ENCODE data around the gene GPHN.
"Not testable (repeated sequence)": the region's sequence is repeated elsewhere in the genome, so short reads cannot be mapped to it uniquely, and the experiment has no call there.

Gene GPHN

GRCh38 chr14:66972469-66972868 lies 464.5 kb downstream of the GPHN start:
- no peak for DNase-seq

DNA sequence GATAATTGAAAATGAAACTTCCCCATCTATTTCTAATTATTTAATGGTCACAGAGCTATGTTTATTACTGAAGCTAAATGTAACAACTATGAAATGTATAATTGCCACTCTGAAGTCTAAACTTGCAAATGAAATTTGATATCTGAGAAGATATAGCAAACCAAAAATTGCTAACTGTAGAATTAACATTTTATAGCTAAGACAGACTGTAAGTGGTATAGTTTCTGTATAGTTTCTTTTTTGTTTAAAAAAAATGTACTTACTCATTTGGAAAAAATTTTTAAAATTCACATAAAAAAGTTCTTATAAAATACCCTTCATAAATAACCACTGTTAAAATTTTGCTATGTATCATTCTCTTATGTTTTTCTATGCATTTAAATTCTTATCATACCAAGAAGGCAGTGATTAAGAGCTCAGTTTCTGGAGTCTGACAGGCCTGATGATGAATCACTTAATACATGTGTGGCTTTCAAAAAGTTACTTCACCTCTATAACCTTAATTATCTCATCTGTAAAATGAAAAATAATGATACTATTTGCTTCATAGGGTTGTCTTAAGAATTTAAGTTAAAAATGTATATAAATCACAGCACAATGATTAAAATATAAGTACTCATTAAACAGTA lies 466.6 kb downstream of the GPHN start:
- peak; percentile 83 for DNase-seq

GRCh38 chr14:66975251-66975650 lies 467.3 kb downstream of the GPHN start:
- DNase-seq = no peak

- DNase-seq = no peak
These were observed 471.4 kb downstream of the GPHN start for GRCh38 chr14:66979101-66979974.

DNA sequence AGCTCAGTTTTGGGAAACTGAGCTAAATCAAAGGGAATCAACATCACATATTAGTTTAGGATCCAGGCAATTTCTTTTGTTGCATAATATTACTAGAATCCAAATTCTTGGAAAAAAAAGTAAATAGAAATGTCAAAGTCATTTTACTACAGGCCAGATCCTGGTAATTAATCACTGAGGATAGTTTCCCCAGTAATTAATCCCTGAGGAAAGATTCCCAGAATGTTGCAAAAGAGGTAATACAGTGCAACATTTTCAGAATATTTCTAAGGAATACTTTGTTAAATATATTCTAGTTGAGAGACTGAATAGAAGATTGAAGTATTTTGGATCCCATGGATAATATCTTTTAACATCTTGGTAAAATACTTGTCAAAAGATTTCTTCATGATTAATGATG lies 474.3 kb downstream of the GPHN start:
- no peak for DNase-seq

DNA sequence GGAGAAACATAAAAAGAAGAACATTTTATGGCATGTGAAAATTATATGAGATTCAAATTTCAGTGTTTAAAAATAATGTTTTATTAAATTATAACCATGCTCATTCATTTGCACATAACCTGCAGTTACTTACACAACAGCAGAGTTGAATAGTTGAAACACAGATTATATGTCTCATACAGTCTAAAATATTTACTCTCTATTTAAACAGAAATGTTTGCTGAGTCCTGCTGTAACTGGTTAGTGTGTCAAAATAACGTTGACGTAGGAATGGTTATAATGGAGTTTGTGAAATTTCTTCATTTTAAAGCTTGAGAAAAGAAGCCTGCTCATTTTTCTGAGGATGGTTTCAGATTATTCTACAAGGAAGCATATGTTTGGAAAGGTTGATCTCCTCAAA lies 484.8 kb downstream of the GPHN start:
- DNase-seq = no peak

DNA sequence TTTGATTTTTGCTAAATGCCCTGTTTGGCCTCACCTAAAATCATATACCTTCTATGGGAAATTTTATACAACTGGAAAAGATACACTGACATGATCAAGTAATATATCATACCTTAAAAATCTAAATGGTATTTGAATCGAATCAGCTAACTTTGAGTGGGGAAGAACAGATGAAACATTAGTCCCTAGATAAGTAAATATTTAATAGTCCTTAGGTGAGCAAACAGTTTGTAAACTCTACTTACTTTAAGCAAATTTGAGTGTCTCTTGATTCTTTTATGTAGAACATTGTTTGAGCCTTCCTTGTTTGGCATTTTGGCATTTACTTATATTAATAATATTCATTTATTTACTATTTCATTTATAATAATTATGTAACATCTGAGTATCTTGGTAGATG lies 485.6 kb downstream of the GPHN start:
- no peak for DNase-seq

DNA sequence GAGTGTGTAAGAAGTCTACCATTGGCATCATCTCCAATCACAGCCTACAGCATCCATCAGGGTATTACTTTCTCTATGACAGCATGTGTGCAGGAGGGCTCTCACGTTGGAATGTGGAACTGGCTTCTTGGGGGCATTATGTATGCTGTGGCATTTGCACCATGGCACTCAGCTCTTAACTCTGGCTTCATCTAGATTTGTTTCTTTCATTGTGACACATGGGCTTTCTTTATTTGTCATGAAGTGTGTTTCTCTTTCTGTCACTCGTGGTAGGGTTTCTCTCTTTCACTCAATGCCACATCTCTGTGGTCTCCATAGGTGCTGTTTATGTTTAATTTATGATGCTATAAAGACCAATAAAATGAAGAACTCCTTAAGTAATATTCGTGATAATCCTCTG lies 490.1 kb downstream of the GPHN start:
- no peak for DNase-seq

- DNase-seq = no peak
These were observed 492.0 kb downstream of the GPHN start for GRCh38 chr14:66999978-67000377.

DNA sequence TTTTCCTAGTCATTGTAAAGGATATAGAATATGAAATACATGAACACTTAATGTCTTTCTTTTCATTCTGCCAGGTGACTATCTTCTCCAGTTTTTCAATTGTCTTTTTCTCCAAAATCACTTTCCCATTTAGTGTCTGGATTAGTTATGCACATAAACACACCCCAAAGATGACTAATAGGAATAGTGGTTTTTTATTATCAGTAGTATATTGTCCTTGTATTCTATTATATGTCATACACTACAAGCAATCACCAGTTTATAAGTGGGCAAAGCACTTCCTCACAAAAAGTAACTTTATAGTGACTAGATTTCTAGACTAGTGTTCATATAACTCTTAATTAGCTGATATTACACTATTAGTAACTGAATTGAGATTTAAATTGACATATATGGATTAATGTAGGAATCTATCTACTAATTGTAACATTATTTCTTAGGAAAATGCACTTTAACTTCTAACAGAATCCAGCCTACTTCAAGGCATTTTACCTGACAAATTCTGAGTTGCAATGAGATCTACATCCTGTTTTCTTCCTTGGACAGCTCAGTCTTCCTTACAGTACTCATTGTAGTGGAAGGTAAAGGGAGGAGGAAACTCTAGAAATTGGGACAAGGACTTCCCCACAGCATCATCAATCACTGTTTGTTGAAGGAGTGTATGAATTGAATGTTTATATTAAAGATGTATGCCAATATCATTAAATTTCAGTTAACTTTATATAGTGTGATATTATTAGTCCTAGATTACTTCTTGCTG lies 495.2 kb downstream of the GPHN start:
- no peak for DNase-seq

DNA sequence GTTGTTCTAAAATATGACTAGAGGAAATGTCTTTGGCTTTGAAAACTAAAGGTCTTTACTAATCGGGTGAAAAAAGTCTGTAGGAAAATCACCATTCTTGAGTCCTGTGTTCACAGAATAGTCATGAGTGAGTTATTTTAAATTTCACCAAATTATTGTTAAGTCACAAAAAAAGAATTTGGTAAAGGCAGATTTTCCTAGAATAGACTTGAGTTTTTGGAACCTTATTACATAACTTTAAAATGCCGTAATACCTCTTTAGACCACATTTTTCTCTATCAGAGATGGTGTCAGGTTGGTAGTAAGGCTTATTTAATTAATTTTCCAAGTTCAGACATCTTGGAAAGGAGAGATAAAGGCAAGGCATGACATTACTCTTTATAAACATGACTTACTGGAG lies 496.6 kb downstream of the GPHN start:
- DNase-seq = peak; percentile 1

- DNase-seq = no peak
These were observed 502.7 kb downstream of the GPHN start for GRCh38 chr14:67010602-67011001.

GRCh38 chr14:67016856-67017255 lies 508.9 kb downstream of the GPHN start:
- no peak for DNase-seq

GRCh38 chr14:67018720-67019119 lies 510.8 kb downstream of the GPHN start:
- no peak for DNase-seq

- no peak for DNase-seq
These were observed 511.8 kb downstream of the GPHN start for GRCh38 chr14:67019796-67020195.

- DNase-seq = no peak
These were observed 524.2 kb downstream of the GPHN start for GRCh38 chr14:67031920-67032774.

DNA sequence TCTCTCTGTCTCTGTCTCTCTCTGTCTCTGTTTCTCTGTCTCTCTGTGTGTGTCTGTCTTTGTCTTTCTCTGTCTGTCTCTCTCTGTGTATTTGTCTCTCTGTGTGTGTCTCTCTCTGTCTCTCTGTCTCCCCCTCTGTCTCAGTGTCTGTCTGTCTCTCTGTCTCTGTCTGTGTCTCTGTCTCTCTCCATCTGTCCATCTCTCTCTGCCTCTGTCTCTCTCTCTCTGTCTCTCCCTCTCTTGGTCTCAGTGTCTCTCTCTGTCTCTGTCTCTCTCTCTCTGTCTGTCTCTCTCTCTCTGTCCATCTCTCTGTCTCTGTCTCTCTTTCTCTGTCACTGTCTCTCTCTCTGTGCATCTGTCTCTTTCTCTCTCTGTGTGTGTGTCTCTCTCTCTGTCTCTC lies 537.5 kb downstream of the GPHN start:
- no peak for DNase-seq

GRCh38 chr14:67050896-67051295 lies 542.9 kb downstream of the GPHN start:
- no peak for DNase-seq

DNA sequence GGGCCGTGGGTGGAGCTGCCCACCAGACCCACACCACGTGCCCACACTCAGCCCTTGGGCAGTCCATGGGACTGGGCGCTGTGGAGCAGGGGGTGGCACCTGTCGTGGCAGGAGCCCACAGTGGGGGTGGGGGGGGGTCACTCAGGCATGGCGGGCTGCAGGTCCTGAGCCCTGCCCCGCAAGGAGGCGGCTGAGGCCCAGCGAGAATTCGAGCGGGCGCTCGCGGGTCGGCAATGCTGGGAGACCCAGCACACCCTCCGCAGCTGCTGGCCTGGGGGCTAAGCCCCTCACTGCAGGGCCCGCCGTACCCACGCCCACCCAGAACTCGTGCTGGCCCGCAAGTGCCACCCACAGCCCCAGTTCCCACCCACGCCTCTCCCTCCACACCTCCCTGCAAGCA lies 548.7 kb downstream of the GPHN start:
- no peak for DNase-seq

GRCh38 chr14:67059596-67059995 lies 551.6 kb downstream of the GPHN start:
- DNase-seq = peak; percentile 5

GRCh38 chr14:67060546-67060945 lies 552.6 kb downstream of the GPHN start:
- no peak for DNase-seq

- DNase-seq = not testable (repeated sequence)
These were observed 559.3 kb downstream of the GPHN start for GRCh38 chr14:67067070-67067814.
